ENCODE measurements around the gene KLHL36.
A peak's percentile ranks its signal among the peaks of the same experiment; 100 is the strongest.

Gene KLHL36

DNA sequence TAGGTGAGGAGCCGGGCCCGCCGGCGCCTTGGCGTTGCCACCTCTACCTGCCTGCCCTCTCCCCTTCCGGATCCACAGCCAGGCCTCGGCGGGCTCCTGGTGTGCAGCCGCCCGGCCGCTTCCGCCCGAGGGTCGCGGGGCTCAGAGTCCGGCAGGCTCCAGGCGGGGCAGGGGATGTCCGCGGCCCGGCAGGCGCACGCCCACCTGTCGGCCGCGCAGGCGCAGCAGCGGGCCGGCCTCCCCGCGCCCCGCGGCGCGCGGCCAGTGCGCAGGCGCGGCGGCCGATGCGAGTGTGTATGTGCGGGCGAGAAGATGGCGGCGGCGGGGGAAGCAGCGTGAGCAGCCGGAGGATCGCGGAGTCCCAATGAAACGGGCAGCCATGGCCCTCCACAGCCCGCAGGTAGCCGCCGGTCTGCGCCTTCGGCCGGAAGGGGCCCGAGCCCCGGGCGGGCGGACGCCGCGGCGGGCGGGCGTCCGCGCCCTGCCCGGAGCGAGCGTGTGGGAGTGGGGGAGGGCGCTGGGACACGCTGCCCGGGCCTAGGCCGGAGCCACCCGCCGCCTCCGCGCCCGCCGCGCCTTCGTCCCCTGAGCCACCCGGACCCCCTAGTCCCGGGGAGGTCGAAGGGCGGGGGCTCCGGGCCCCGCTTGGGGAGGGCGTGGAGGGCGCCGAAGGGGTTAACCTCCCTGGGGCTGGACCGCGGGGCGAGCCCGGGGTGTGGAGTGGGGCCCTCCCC is 51.6 kb downstream of the KLHL36 start, which contains the start of gene USP10:
USP10 (plus strand) TSS at position 289 of the 734 bp plus-strand sequence; CDS start at position 380, 91 bp downstream.
- DNase-seq = peak; percentile 66

GRCh38 chr16:84700446-84701300 is 52.4 kb downstream of the KLHL36 start:
- no peak for DNase-seq

DNA sequence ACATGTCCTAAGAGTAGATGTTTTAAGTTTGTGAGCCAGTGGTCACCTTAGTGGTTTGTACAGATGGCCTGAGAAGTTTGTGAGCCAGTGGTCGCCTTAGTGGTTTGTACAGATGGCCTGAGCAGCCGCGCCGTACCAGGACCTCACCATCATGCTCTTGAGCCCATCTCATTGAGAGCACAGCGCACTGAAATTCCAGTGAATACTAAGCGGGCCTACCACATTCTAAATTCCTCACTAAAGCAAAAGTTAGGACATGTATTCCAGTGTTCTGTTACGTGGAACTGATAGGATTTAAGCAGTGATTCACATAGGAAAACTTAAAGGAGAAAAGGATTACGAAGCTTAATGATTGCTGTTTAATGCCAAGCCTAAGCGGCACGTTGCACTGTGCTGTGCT is 55.4 kb downstream of the KLHL36 start:
- DNase-seq = no peak

DNA sequence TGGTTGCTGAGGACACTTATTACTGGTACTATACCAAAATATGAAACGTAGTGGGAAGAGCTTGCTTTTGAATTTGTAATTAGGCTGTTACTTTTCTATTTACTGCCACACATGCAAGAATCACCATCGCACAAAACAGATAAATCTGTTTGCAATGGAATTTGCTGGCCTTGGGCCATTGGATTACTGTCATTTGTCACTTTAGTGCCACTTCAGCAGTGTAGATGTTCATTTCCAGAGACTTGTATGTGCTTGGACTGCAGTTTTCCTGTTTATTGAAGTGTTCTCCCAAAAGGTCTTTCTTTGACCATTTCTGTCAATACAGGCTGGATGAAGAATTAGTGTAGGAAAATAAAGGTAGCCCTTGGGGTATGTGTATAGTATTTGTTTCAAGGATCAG is 55.9 kb downstream of the KLHL36 start:
- no peak for DNase-seq

- no peak for DNase-seq
Measured at GRCh38 chr16:84706856-84707255, 58.5 kb downstream of the KLHL36 start.

DNA sequence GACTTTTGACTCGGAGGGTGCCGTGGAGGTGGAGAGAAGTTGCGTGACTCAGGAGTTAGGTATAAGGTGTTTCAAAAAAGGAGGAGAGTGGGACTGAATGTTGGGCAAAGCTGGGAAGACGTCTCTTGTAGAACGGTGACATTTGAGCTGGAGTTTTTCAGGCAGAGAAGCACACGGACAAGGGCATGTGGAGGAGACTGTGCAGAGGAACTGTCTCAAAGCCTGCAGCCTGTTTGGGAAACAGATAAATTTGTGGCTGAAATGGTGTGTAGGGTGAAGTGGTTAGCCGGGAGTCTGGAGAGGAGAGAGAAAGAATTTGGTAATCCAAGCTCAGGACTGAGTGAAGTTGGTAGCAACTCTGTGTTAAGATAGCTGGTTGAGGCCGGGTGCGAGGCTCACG is 61.3 kb downstream of the KLHL36 start:
- DNase-seq = no peak

GRCh38 chr16:84710686-84711085 is 62.4 kb downstream of the KLHL36 start:
- no peak for DNase-seq
